T47D (cell line): ENCODE data around the gene KRTAP12-2.
"Not testable (repeated sequence)": the region's sequence is repeated elsewhere in the genome, so short reads cannot be mapped to it uniquely, and the experiment has no call there.

Source experiments
- DNase-seq, 2 experiments: peaks; one replicate each; pipeline versions ENCODE4 v3.0.0 to v3.0.0-alpha.2; 2011 to 2012; ENCODE audit warnings: low read depth in 1 of 2, low spot score in 1 of 2
- JUND ChIP-seq: IDR thresholded peaks from 2 replicates; pipeline ENCODE4 v1.6.1; 2012; ENCODE audit warnings: low read depth
- in situ Hi-C: cut with HindIII; loops from 2 replicates; pipeline ENCODE4 v1.10.0; 2016; ENCODE audit warnings: low sequenced_read_pairs, low pct_unique_long_range_greater_than_20kb

KRTAP12-2 gene

GRCh38 chr21:44648557-44649311 lies 18.0 kb downstream of the KRTAP12-2 start:
- no peak for TF ChIP-seq JUND
- DNase-seq: no peak
- in situ Hi-C loops: no loop called here

- DNase-seq: peak in 1 of 2 experiments; percentile 32
- no peak for TF ChIP-seq JUND
- in situ Hi-C loops: no loop called here
Observed at GRCh38 chr21:44647222-44647552, 19.5 kb downstream of the KRTAP12-2 start.

- DNase-seq, in situ Hi-C loops: not testable (repeated sequence)
Observed at GRCh38 chr21:44646366-44647221, 20.1 kb downstream of the KRTAP12-2 start, which contains the start of gene KRTAP10-11. Gene KRTAP10-11 (plus strand): TSS chr21:44646414. CDS start chr21:44646459, 45 bp downstream.

- in situ Hi-C loops: no loop called here
- no peak for DNase-seq
- no peak for TF ChIP-seq JUND
Observed at GRCh38 chr21:44644878-44645277, 21.8 kb downstream of the KRTAP12-2 start.

GRCh38 chr21:44643741-44644310 lies 22.9 kb downstream of the KRTAP12-2 start:
- no peak for DNase-seq
- in situ Hi-C loops: no loop called here
- TF ChIP-seq JUND: no peak

- DNase-seq: no peak
- in situ Hi-C loops: no loop called here
- TF ChIP-seq JUND: no peak
Observed at GRCh38 chr21:44640761-44641160, 26.0 kb downstream of the KRTAP12-2 start.

- no peak for TF ChIP-seq JUND
- in situ Hi-C loops: no loop called here
- DNase-seq: no peak
Observed at GRCh38 chr21:44639331-44639655, 27.4 kb downstream of the KRTAP12-2 start.

- DNase-seq, in situ Hi-C loops: not testable (repeated sequence)
Observed at GRCh38 chr21:44638506-44639330, 28.0 kb downstream of the KRTAP12-2 start.

GRCh38 chr21:44637851-44638348 lies 28.8 kb downstream of the KRTAP12-2 start:
- in situ Hi-C loops: not testable (repeated sequence)

GRCh38 chr21:44637018-44637850 lies 29.5 kb downstream of the KRTAP12-2 start, which contains the start of gene KRTAP10-10:
Gene KRTAP10-10 (plus strand): TSS chr21:44637356. CDS start chr21:44637418, 62 bp downstream.
- DNase-seq: no peak
- TF ChIP-seq JUND: no peak
- in situ Hi-C loops: no loop called here

More at GRCh38 chr21:44637851-44638348, 28.8 kb downstream of the KRTAP12-2 start:
- not testable (repeated sequence) for DNase-seq

- in situ Hi-C loops: no loop called here
- no peak for TF ChIP-seq JUND
- DNase-seq: no peak
Observed at GRCh38 chr21:44636209-44637017, 30.3 kb downstream of the KRTAP12-2 start.
